ENCODE measurements around the gene BPGM.
A peak's percentile ranks its signal among the peaks of the same experiment; 100 is the strongest.

BPGM gene

GRCh38 chr7:134646425-134647305, at the start of gene BPGM:
TSS of gene BPGM (plus strand) at chr7:134646853. CDS start at chr7:134661508, 14,655 bp downstream.
- peak within 1 kb of the TSS; percentile 90 for H3K4me3 ChIP-seq (ENCODE audit: low read depth, low read length)
- peak; percentile 28; the same call in 1 of the 2 replicates for TF ChIP-seq CTCF (IDR thresholded peaks at IDR 0.05; ENCODE audit: low read depth, low read length)

DNA sequence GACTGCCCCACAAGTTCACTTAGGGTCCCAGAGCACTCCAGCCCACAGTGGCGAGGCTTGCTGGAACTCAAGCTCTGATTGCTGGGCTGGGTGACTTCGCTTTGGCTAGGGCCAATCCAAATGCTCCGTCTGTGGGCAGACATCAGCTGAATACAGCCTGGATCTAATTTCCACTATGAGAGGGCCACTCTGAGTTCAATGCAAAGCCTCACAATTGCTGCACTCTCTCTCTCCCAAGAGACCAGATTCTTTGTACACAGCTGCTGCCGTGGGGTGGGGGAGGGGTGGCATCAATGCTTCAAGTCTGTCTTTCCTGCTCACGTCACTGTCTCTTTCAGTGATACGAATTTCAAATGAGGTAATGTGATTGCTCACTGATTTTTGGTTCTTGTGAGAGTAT, 47.3 kb upstream of the BPGM start:
- TF ChIP-seq CTCF (IDR thresholded peaks at IDR 0.05; ENCODE audit: low read depth, low read length), result no peak
- H3K4me3 ChIP-seq (ENCODE audit: low read depth, low read length), result no peak overlapping the region

DNA sequence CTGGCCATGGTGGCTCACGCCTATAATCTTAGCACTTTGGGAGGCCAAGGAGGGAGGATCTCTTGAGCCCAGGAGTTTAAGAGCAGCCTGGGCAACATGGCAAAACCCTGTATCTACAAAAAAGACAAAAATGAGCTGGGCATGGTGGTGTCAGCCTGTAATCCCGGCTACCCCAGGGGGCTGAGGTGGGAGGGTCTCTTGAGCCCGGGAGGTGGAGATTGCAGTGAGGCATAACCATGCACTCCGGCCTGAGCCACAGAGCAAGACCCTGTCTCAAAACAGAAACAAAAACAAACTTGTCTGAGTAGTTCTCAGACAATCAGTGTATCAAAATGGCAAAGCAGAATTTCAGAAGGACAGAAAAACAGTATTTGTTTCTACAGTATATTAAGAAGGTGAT, 45.2 kb upstream of the BPGM start:
- no peak for TF ChIP-seq CTCF (IDR thresholded peaks at IDR 0.05; ENCODE audit: low read depth, low read length)
- H3K4me3 ChIP-seq (ENCODE audit: low read depth, low read length), result no peak overlapping the region

GRCh38 chr7:134602881-134603451, 43.7 kb upstream of the BPGM start:
- no peak for TF ChIP-seq CTCF (IDR thresholded peaks at IDR 0.05; ENCODE audit: low read depth, low read length)
- H3K4me3 ChIP-seq (ENCODE audit: low read depth, low read length), result no peak overlapping the region

DNA sequence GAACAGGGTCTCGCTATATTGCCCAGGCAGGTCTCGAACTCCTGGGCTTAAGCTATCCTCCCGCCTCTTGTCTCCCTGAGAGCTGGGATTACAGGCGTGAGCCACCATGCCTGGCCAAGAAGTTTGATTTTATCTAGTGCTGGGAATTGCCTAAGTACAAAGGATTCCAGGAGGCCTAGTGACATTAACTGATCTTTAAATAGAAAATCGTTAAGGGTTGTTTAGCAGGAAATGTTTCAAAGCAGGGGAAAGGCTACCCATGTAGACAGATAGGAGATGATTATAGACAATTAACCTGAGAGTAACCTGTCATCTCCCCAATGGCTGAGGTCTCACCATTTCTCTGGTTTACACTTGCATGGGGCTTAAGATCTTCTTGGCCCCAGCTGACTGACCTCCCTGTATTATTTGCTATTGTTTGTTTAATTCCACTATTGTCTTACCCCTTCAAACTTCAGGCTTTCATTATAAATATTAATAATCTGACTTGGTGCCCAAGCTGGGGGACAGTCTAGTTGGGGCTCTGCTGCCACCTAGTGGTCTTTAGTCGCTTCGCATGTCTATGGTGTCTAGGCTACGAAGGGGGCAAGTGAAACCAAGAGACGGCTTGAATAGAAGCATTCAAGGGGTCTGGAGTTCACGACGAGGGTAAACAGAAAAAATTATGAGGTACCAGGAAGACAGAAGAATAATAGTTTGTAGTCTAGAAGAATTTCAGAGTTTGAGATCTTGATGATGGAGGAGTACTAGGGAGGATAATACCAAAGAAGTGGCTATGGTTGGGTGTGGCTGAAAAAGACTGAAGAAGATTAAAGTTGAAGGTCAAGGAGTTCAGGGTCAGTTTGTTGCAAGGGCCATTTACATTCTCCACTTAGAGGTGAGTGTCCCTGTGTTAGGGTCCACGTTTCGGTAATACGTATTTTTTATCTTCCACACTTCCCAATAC, 40.4 kb upstream of the BPGM start:
- no peak overlapping the region for H3K4me3 ChIP-seq (ENCODE audit: low read depth, low read length)
- peak; percentile 84 for TF ChIP-seq CTCF (IDR thresholded peaks at IDR 0.05; ENCODE audit: low read depth, low read length)

GRCh38 chr7:134611611-134612151, 35.0 kb upstream of the BPGM start:
- TF ChIP-seq CTCF (IDR thresholded peaks at IDR 0.05; ENCODE audit: low read depth, low read length), result no peak

More at GRCh38 chr7:134611611-134612151, 35.0 kb upstream of the BPGM start:
- H3K4me3 ChIP-seq (ENCODE audit: low read depth, low read length), result no peak overlapping the region

All from WI38 (cell line).